Ascending aorta (tissue), 2 donors: ENCODE measurements around the gene TAF11L3. TPM values are rescaled to one million over a fixed set of nuclear protein-coding genes. Genes with fewer than 3 reads are reported as not detected.
"Not testable (repeated sequence)": the region's sequence is repeated elsewhere in the genome, so short reads cannot be mapped to it uniquely, and the experiment has no call there.

Experiments used
- DNase-seq, 2 donors: peaks; one replicate each; pipeline ENCODE4 v3.0.0-alpha.2; 2019; ENCODE audit warnings: low spot score in 2 of 2
- H3K27ac ChIP-seq, 2 donors: fragments of 200-600 bp; sonication (generic); one replicate each; pipeline ENCODE4 v1.5.1; 2016 to 2017; ENCODE audit warnings: mild to moderate bottlenecking in 1 of 2
- H3K27me3 ChIP-seq: fragments of 200-600 bp; sonication (generic); one replicate; pipeline ENCODE4 v1.5.1; 2017
- H3K36me3 ChIP-seq, 2 donors: fragments of 200-600 bp; sonication (generic); one replicate each; pipeline ENCODE4 v1.5.1; 2016
- H3K4me1 ChIP-seq, 2 donors: fragments of 200-600 bp; sonication (generic); one replicate each; pipeline ENCODE4 v1.5.1; 2016 to 2017; ENCODE audit warnings: mild to moderate bottlenecking in 1 of 2
- H3K4me3 ChIP-seq, 2 donors: fragments of 200-600 bp; sonication (generic); one replicate each; pipeline ENCODE4 v1.5.1; 2016 to 2017; ENCODE audit warnings: mild to moderate bottlenecking in 1 of 2
- H3K9me3 ChIP-seq, 2 donors: fragments of 200-600 bp; sonication (generic); one replicate each; pipeline ENCODE4 v1.5.1; 2016
- intact Hi-C: fragments of 100-400 bp; cut with DNase I; formaldehyde crosslinking; loops from one replicate; pipeline ENCODE4 v1.15.1; 2023
- total RNA-seq: library from RNA; depleted of rRNA; stranded (reverse); fragments of >200 nt; gene quantifications from one replicate; pipeline ENCODE4 v1.1.0, GENCODE V29; 2016

The TAF11L3 gene
- total RNA-seq, 1 donor from 2014 or later, result not detected

GRCh38 chr5:17526504-17526903 lies 8.3 kb downstream of the TAF11L3 start:
- peak in 1 of 2 donors; percentile 73 for DNase-seq
- H3K9me3 ChIP-seq, intact Hi-C loops, H3K4me3 ChIP-seq, H3K27ac ChIP-seq, H3K4me1 ChIP-seq, H3K27me3 ChIP-seq, H3K36me3 ChIP-seq: not testable (repeated sequence)

DNA sequence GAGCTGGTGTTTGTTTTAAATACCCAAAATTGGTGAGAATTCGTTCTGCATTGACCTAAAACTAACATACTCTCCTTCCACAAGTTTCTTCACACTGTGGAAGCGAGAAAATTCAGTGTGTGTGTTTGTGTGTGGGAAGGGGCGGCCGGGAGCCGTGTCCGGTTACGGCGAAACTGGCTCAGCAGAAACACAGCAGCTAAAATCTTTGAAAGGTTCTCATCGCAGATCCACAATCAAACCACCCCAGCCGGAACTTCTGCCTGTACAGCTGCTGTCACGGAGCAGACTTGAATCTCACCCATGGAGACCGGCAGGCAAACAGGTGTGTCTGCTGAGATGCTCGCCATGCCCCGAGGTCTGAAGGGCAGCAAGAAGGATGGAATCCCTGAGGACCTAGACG lies 10.2 kb downstream of the TAF11L3 start, which contains the start of gene TAF11L6:
Gene TAF11L6 (plus strand): TSS at position 301 of the 400 bp plus-strand sequence.
- H3K27ac ChIP-seq, H3K27me3 ChIP-seq, H3K36me3 ChIP-seq, H3K9me3 ChIP-seq, H3K4me1 ChIP-seq, intact Hi-C loops, H3K4me3 ChIP-seq, DNase-seq: not testable (repeated sequence)

Other genes with a start within 250 kb of the TAF11L3 start
- not detected for gene TAF11L2, start 20.1 kb upstream of the TAF11L3 start, total RNA-seq
- not detected for gene TAF11L4, start 3.4 kb downstream of the TAF11L3 start, total RNA-seq
- not detected for gene TAF11L5, start 6.9 kb downstream of the TAF11L3 start, total RNA-seq
- gene TAF11L6, start 10.3 kb downstream of the TAF11L3 start, total RNA-seq, result not detected
- not detected for gene TAF11L7, start 67.4 kb downstream of the TAF11L3 start, total RNA-seq
- not detected for gene TAF11L8, start 72.6 kb downstream of the TAF11L3 start, total RNA-seq
- gene TAF11L9, start 76.0 kb downstream of the TAF11L3 start, total RNA-seq, result not detected
- gene TAF11L10, start 79.5 kb downstream of the TAF11L3 start, total RNA-seq, result not detected
- not detected for gene TAF11L11, start 85.8 kb downstream of the TAF11L3 start, total RNA-seq
- gene TAF11L12, start 92.0 kb downstream of the TAF11L3 start, total RNA-seq, result not detected
- not detected for gene TAF11L13, start 113.7 kb downstream of the TAF11L3 start, total RNA-seq
- gene TAF11L14, start 116.1 kb downstream of the TAF11L3 start, total RNA-seq, result not detected